HL-60 (cell line): ENCODE data around the gene GRIFIN.

Experiments
- CTCF ChIP-seq: IDR thresholded peaks from one replicate; pipeline ENCODE4 v1.5.1; 2011; ENCODE audit warnings: low read length, control low read depth, inconsistent platforms; ENCODE audit not compliant: insufficient read depth
- GABPA ChIP-seq: IDR thresholded peaks from 2 replicates; pipeline ENCODE4 v1.6.1; 2012; ENCODE audit warnings: low read depth
- POLR2AphosphoS5 ChIP-seq: IDR thresholded peaks from 2 replicates; pipeline ENCODE4 v1.6.1; 2012; ENCODE audit warnings: low read depth
- REST ChIP-seq: IDR thresholded peaks from 2 replicates; pipeline ENCODE4 v1.6.1; 2012; ENCODE audit warnings: low read depth; ENCODE audit not compliant: insufficient replicate concordance

- TF ChIP-seq CTCF (no peak), GABPA (no peak), REST (no peak), POLR2AphosphoS5 (no peak)
Measured at GRCh38 chr7:2512179-2512661, 36.0 kb upstream of the GRIFIN start.
